ENCODE results near the gene CCDC57. TPM values are rescaled to one million over a fixed set of nuclear protein-coding genes. Genes with fewer than 3 reads are reported as not detected.

CCDC57 gene
- total RNA-seq, 1 donor from 2014 or later: 57.9 TPM

DNA sequence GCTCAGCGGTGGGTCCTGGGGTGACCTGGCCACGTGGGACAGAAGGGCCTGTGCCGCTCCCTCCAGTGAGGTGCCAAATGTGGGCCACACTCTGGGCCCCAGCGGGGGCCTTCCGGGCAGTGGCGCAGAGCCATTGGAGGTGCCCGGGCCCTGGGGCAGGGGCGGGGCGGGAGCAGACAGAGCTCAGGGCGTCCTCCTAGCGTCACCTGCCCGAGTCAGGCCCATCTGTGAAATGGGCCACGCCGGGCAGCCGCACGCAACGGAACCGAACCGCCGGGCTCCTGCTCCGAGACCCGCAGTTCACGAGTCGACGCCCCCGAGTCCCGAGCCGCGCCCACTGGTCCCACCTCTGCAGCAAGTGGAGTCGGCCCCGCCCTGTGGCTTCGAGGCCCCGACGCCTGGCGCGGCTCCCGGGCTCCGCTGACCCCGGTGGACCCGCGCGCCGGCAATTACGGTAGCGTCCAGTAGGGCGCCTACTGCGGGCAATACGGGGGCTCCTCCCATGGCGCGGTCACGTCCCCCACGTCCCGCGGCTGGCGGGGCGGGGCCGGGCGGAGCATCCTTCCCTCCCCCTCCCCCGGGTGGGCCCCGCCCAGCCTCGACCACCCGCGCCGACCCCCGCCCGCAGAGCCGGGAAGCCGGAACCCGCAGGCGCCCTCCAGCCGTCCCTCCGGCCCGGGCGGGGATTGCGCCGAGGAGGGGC, 18.1 kb upstream of the CCDC57 start:
- H3K4me1 Mint-ChIP-seq (ENCODE audit: unreplicated experiment): peaks cover 21% of the 10 kb centered on the region
- peak overlapping the region; percentile 50 for H3K4me3 Mint-ChIP-seq (ENCODE audit: unreplicated experiment)
- DNase-seq (ENCODE audit: extremely low spot score, unreplicated experiment): no peak
- H3K27ac Mint-ChIP-seq (ENCODE audit: unreplicated experiment): no peak overlapping the region
- H3K27me3 Mint-ChIP-seq (ENCODE audit: unreplicated experiment): no peaks in the 10 kb centered on the region
- H3K36me3 Mint-ChIP-seq (ENCODE audit: unreplicated experiment): no peaks in the 10 kb centered on the region
- no peaks in the 10 kb centered on the region for H3K9me3 Mint-ChIP-seq (ENCODE audit: unreplicated experiment)
- TF ChIP-seq, protein P1, sequence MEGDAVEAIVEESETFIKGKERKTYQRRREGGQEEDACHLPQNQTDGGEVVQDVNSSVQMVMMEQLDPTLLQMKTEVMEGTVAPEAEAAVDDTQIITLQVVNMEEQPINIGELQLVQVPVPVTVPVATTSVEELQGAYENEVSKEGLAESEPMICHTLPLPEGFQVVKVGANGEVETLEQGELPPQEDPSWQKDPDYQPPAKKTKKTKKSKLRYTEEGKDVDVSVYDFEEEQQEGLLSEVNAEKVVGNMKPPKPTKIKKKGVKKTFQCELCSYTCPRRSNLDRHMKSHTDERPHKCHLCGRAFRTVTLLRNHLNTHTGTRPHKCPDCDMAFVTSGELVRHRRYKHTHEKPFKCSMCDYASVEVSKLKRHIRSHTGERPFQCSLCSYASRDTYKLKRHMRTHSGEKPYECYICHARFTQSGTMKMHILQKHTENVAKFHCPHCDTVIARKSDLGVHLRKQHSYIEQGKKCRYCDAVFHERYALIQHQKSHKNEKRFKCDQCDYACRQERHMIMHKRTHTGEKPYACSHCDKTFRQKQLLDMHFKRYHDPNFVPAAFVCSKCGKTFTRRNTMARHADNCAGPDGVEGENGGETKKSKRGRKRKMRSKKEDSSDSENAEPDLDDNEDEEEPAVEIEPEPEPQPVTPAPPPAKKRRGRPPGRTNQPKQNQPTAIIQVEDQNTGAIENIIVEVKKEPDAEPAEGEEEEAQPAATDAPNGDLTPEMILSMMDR (IDR thresholded peaks at IDR 0.05): peak; percentile 31

GRCh38 chr17:82229698-82230608, 17.3 kb upstream of the CCDC57 start:
- no peaks in the 10 kb centered on the region for H3K36me3 Mint-ChIP-seq (ENCODE audit: unreplicated experiment)
- peak overlapping the region; percentile 55 for H3K4me3 Mint-ChIP-seq (ENCODE audit: unreplicated experiment)
- no peaks in the 10 kb centered on the region for H3K27me3 Mint-ChIP-seq (ENCODE audit: unreplicated experiment)
- no peaks in the 10 kb centered on the region for H3K9me3 Mint-ChIP-seq (ENCODE audit: unreplicated experiment)
- DNase-seq (ENCODE audit: extremely low spot score, unreplicated experiment): no peak
- TF ChIP-seq, protein P1 (IDR thresholded peaks at IDR 0.05): no peak
- peaks cover 18% of the 10 kb centered on the region for H3K4me1 Mint-ChIP-seq (ENCODE audit: unreplicated experiment)
- peak overlapping the region; percentile 69 for H3K27ac Mint-ChIP-seq (ENCODE audit: unreplicated experiment)

DNA sequence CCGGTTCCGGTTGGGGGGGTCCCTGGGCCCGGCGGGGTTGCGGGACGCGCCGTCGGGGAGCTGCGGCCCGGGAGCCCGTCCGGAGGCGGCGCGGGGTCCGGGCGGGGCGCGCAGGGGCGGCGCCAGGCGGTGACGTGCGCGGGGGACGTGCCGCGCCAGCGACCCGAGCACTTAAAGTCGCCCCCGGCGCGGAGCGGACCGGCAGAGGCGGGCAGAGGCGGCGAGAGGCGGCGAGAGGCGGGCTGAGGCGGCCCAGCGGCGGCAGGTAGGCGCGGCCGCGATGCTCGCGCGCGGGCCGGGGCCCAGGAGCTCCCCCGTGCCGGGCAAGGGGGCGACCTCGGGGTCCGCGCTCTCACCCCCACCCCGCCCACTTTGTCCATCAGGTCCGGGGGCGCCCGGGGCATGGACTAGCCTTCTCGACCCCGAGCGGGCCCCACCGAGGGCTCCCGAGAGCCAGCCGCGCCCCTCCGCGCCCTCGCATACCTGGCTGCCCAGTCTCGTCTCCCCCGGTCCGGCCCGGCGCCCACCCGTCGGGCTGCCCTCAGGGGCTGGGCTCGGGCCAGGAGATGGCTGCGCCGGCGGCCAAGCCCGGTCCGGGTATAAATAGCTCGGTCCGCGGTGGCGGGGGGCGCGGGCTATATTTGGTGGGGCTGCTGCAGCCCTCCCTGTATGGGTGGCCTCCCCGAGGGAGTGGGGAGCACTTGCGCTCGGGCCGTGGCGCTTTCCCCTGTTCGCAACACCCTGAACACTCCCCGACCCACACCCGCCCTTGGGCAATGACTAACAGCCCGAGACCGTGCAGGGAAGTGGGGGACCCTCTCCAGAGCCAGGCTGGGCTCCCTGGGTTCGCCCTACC, 16.4 kb upstream of the CCDC57 start, which contains the start of gene SLC16A3:
Gene SLC16A3, plus strand, starts transcription at position 201 of the 856 bp plus-strand sequence. CDS start 6,967 bp downstream, outside the sequence.
- Mint-ChIP-seq H3K36me3 (ENCODE audit: unreplicated experiment) (no peaks in the 10 kb centered on the region), H3K4me1 (ENCODE audit: unreplicated experiment) (peaks cover 11% of the 10 kb centered on the region), H3K4me3 (ENCODE audit: unreplicated experiment) (peak within 1 kb of the TSS; percentile 55), H3K9me3 (ENCODE audit: unreplicated experiment) (no peaks in the 10 kb centered on the region), H3K27ac (ENCODE audit: unreplicated experiment) (peak within 1 kb of the TSS; percentile 69), H3K27me3 (ENCODE audit: unreplicated experiment) (no peaks in the 10 kb centered on the region)
- DNase-seq (ENCODE audit: extremely low spot score, unreplicated experiment): no peak
- TF ChIP-seq, protein P1 (IDR thresholded peaks at IDR 0.05): no peak

DNA sequence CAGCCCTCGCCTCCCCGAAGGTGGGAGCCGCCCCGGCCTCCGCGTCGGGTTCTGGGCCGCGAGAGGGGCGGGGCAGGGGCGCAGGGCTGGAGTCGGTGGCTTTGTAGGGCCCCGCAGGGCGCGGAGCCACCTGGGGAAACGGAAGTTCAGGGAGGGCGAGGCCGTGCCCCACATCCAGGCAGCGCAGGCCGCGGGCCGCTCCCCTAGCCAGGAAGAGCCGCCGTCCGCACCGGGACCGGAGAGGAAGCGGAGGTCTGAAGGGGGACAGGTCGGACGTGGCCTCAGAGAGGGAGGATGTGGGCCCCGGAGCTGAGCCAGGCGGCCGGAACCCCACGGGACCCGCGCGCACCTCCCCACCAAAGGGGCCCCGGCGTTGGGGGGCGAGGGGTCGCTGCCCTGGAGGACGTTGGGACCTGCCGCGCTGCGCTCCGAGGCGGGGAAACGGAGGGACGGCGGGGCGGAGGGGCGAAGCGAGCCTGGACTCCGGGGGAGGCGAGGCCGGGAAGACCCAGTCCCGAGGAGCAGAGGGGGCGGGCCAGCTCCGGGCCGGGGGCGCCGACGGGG, 15.7 kb upstream of the CCDC57 start:
- Mint-ChIP-seq H3K27me3 (ENCODE audit: unreplicated experiment) (no peaks in the 10 kb centered on the region), H3K4me3 (ENCODE audit: unreplicated experiment) (peak overlapping the region; percentile 35), H3K36me3 (ENCODE audit: unreplicated experiment) (no peaks in the 10 kb centered on the region), H3K9me3 (ENCODE audit: unreplicated experiment) (no peaks in the 10 kb centered on the region), H3K4me1 (ENCODE audit: unreplicated experiment) (peaks cover 9% of the 10 kb centered on the region), H3K27ac (ENCODE audit: unreplicated experiment) (no peak overlapping the region)
- TF ChIP-seq, protein P1 (IDR thresholded peaks at IDR 0.05): no peak
- DNase-seq (ENCODE audit: extremely low spot score, unreplicated experiment): no peak
